Left hindlimb (tissue), 1 donor: ENCODE data around the gene ZFYVE28.

Source experiments
- DNase-seq: peaks from one replicate; pipeline ENCODE4 v3.0.0-alpha.2; 2018

Gene ZFYVE28

DNA sequence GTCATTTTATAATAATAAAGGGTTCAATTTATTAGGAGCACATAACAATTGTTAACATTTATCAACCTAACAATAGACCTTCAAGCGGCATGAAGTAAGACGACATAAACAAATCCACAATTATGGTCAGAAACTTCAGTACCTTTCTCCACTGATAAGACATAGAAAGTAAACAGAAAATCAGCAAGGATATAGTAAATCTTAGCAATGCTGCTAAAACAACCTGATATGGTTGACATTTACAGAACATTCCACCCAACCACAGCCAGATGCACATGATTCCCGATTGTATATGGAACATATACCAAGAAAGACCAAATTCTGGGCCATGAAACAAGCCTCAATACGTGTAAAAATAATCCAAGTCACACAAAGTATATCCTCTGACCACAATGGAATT, 71.3 kb downstream of the ZFYVE28 start:
- no peak for DNase-seq

DNA sequence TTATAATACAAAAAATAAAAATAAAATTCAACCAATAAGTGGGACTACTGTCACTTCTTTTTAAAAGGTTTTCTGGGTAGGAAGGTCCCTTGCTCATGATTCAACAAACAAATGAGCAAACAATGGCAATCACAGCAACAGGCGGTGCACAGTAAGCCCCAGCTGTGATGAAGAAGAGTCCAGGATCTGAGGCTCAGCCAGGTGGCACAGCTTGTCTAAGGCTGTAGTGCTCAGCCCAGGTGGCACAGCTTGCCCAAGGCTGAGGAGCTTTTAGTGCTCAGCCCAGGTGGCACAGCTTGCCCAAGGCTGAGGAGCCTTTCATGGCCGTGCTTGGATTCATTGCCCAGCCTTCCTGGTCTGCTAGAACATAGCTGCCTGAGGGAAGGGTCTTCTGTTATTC, 75.0 kb downstream of the ZFYVE28 start:
- no peak for DNase-seq

DNA sequence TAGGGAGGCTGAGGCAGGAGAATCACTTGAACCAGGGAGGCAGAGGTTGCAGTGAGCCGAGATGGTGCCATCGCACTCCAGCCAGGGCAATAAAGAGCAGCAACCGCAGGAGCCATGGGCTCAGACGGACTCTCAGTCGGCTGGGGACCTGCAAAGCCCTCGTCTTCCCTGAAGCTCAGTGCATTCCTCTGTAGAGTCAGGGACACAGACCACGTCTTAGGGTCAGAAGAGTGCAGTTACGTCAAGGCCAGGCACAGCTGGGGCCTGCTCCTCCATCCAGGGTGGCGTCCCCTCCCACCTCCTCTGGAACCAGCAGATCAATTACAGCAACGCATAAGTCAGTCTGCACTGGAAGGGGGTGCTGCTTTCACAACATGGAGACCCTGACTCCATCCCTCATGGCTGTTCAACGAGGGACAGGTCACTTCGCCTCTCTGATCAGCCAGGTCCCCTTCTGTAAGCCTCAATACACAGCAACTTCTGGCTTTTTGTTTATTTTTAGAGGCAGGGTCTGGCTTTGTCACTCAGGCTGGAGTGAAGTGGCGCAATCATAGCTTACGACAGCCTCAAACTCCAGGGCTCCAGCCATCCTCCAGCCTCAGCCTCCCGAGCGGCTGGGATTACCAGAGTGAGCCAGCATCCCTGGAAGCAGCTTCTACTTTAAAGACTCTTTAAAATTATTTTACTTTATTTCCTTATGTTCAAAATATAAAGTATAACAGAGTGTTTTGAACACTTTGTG, 76.4 kb downstream of the ZFYVE28 start:
- DNase-seq: no peak

DNA sequence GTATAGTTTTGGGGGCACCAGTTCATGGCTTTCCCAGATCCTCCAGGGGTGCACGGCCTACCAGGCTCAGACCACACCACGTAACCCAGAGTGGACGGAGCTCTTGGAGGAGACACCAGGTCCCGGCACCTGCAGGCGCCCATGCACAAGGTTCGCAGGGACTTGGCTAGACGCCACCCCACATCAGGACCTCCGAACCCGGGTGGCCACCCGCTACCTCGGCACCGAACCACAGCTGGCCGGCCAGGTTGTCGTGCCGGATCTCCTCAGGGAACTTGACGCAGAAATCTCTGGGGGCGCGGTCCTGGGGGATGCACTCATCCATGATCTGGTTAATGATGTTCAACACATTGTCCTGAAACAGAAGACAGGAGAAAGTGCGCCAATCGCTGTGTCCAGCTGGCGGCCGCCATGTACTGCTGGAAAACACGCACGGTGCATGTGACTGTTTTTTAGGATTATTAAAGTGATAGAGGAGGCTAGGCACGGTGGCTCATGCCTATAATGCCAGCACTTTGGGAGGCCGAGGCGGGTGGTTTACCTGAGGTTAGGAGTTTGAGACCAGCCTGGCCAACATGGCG, 77.1 kb downstream of the ZFYVE28 start:
- DNase-seq: no peak

DNA sequence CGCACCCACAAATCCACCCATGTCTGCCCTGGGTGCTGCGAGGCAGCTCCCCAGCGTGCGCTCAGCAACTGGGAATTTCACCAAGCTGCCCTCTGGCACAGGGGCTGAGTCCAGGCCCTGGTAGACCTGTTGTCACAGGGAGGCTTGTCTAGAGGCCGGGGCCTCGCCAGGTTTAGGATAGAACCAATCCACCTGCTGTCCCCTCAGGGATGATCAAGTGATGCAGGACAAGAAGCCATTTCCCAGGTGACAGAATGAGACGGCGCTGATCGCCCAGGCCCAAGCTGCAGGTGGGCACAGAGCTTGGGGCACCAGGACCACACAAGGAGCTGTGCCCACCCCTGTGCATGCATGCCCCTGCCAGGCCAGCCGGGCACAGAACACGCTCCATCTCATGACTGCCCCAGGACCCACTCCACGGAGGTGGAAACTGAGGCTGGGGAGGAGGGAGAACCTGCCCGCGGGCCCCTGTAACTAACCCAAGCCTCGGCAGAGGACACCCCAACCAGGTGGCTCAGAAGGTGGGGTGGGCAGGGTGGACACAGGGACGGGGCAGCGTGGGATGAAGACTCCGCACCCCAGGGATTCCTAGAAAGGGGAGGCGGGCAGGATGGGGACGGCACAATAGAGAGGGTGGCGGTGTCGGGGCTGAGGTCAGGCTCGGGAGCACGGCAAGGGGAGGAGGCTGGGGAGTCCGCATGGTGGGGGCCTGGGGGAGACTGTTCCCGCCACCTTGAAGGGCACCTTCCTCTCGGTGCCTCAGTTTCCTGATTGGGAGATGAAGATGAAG, 78.0 kb downstream of the ZFYVE28 start:
- no peak for DNase-seq

DNA sequence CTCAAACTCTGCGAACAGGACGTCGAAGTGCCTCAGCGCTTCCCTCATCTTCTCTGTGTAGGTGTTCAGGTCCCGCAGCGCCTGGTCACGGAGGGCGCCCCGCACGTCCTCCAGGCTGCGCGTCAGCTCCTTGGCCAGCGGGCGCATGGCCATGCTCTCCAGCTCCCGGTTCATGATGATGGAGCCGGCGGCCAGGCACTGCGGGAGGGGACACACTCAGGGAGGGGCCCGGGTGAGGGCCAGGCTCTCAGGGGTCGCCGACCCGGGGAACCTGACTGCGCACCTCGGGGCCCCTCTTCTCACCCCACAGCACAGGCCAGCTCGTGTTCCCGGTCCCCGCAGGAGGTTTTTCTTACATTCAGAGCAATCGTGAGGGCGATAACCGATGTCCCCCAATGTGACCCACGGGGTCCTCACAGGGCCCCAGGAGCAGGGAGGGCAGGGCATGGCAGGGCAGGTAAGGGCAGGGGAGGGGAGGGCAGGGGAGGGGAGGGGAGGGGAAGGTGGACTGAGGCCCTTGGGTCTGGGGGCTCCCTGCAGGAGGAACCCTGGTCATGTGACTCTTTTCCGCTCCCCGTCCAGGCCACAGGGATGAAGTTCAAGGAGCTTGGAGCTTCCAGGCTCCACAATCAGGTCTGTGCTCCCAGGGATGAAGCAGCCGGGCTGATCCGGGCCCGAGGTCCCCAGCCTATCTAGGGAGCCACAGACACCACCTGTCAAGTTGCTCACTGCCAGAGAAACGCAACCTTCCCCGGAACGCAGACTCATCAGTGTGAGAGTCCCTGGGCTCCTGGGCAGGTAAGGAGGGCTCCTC, 78.8 kb downstream of the ZFYVE28 start:
- no peak for DNase-seq

DNA sequence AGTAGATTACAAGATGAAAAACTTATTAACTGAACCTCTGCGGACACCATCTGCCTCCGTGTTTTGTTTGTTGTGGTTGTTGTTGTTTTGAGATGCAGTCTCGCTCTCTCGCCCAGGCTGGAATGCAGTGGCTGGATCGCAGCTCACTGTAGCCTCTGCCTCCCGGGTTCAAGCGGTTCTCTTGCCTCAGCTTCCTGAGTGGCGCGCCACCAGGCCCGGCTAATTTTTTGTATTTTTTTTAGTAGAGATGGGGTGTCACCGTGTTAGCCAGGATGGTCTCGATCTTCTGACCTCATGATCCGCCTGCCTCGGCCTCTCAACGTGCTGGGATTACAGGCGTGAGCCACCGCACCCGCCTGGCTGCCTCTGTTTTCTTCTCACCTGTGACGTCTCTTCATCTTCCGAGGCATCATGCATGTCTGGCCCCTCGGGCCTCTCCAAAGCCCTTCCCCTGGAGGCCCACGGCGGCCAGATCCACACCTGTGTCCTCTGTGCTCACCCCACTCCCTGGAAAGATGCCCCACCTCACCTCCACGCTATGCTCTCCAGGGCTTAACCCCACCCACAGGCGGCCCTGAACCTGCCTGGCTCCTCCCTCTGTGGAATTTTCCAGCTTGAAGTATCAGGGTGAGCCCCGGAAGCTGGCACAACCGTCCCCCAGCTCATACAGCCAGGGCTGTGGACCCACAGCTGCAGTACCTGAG, 79.5 kb downstream of the ZFYVE28 start:
- DNase-seq: no peak

DNA sequence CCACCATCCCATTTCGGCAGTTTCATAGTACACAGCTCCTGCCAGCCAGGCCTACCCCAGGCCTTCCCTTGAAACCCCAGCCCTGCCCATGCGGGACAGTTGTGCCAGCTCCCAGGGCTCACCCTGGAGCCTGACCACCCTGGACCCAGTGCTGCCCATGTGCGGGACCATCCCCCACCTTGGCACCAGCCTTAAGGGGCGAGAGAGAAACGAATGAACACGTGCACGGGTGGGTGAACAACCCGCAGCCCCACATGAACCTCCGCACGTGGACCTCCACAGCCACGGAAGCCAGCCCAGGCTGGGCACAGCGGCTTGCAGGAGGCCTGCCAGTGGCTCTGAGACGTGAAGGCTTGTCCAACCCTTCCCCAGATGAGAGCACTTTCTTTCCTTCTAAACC, 80.5 kb downstream of the ZFYVE28 start:
- no peak for DNase-seq

DNA sequence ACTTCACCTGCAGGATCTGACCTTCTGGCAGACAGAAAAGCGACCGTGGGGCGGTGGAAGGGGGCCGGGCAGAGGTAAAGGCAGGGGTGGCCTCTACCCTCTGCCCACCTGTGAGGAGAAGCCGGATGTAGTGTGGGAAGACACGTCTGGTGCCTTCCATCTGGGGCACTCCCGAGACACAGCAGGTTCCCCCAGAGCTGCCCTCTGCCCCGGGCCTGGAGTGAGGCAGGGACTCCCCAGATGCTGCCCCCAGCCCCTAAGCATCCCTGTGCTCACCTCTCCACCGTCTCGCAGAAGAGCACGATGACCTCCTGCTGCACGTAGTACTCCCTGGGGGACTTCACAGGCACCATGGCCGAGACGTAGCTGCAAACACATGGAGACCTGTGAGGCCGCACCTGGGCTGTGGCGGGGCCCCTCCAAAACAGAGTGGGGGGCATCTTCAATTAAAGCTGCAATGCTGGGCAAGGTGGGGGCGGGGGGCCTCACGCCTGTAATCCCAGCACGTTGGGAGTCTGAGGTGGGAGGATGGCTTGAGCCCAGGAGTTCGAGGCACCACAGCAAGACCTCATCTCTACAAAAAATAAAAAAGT, 81.2 kb downstream of the ZFYVE28 start:
- DNase-seq: no peak

DNA sequence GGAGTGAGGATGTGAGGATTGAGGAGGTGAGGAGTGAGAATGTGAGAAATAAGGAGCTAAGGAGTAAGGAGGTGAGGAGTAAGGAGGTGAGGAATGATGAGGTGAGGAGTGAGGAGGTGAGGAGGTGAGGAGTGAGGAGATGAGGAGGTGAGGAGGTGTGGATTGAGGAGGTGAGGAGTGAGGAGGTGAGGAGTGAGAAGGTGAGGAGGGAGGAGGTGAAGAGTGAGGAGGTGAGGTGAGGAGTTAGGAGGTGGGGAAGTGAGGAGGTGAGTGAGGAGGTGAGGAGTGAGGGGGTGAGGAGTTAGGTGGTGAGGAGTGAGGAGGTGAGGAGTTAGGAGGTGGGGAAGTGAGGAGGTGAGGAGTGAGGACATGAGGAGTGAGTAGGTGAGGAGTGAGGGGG, 81.8 kb downstream of the ZFYVE28 start:
- no peak for DNase-seq

DNA sequence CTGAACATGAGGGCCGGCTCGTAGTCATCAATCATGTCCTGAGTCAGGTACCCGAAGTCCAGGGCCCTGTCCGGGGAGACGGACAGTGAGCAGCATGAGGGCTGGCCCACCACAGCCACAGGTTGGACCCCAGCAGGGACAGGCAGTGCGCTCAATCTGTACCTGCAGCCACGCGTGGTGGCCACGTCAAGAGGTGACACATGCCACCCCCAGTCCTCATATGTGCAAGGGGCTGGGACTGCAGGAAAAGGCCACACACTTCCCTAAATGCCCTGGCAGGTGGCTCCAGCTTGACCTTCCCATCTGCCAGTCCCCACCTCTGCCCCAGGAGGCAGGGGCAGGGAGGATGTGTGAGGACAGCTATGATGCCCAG, 82.7 kb downstream of the ZFYVE28 start:
- DNase-seq: no peak

DNA sequence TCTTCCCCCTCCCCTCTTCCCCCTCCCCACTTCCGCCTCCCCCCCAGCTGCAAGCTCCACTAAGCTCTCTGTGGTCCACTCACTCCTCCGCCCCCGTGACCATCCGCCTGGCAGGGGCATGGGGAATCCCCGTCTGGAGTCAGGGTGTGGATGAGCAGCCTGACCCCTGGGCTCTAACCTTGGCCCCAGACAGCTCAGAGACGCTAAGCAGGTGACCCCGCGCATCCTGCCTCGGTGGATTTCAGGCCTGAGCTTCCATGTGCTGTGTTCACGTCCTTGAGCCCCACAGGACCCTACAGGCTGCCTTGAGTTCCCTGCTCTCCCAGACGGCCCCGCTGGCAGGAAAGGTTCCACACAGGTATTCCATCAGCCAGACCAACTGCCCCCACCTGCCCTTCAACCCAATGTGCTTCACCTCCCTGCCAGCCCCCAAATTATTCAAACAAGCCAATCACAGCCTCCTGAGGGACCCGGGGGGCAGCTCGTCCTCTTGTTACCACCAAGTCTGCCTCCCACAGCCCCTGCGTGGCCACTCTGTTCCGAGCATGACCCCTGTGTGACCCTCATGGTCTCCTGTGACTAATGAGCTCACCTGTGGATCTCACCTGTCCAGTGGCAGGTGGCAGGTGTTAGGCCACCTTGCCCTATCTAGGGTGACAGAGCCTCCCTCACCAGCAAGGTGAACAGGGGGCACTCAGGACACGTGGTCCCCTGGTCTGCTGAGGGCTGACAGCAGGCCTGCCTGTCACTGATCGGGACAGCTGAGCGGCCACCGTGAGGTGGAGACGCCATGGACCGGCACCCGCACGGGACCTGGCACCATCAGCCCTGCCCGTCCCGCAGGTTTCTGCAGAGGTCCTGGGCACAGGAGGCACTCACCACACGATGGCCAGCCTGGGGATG, 83.4 kb downstream of the ZFYVE28 start:
- no peak for DNase-seq

DNA sequence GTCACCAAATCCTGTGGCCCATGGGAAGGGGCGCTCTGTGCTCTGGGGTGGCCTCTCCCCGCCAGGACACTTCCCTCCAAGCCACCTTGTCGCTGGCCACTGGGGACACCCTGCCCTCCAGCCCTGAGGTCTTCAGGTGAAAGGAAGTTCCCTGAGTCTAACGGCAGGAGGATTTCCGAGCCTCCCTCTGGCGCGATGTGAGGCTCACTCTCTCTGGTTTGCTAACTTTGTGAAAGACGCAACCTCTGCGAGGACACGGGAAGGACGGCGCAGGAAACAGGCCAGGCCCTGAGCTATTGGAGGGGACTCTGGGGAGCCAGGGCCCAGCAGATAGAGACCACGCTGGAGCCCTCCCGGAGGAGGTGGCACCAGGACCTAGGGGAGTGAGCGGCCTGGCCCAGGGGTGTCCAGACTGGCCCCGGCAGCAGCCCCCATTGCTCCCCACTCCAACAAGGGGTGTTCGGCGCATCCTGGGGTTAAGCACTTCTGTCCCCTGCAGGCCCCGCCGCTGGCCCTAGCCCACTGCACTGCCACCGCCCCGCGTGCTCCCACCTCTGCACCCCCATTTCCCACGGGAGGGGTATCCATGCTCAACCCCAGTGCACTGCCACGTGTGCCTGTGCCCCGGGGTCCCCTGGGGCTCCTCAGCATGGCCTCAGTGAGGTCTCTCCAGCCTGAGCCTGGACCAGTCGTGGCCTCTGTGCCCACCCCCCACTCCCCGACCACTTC, 84.4 kb downstream of the ZFYVE28 start:
- no peak for DNase-seq

DNA sequence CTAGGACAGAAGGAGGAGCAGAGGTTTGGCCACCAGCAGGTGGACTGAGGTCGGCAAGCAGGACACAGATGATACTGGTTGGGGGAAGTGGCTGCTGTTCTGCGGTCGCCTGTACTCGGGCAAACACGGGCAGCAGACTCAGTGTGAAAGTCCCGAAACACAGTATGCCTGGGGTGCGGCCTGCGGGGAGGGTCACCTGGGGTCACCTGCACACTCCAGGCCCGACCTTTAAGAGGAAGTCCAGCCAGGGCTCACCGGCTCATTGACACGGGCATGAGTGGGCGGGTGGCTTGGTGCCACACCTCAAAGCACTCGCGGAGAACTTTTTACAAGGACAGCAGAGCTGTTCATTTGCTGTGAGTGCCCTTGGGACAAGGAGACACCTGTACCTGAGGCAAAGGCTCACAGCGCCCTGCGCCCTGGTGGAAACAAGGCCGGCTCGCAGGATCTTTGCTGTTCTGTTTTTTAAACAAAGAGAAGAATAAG, 85.0 kb downstream of the ZFYVE28 start:
- DNase-seq: no peak

DNA sequence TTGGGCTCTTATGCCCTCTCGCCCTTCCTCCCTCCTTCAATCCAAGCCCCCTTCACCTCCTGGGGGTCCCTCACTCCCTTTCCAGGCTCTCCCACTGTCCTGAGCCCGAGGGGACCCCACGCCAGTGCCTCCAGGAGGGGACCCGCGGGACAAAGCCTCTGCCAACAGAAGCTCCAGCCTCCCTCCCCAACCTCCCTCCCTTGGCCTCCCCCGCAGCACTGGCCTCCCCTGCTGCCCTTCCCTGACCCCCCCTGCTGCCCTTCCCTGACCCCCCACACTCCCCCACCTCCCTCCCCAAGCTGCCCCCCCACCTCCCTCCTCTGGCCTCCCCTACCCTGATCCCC, 85.5 kb downstream of the ZFYVE28 start:
- no peak for DNase-seq

DNA sequence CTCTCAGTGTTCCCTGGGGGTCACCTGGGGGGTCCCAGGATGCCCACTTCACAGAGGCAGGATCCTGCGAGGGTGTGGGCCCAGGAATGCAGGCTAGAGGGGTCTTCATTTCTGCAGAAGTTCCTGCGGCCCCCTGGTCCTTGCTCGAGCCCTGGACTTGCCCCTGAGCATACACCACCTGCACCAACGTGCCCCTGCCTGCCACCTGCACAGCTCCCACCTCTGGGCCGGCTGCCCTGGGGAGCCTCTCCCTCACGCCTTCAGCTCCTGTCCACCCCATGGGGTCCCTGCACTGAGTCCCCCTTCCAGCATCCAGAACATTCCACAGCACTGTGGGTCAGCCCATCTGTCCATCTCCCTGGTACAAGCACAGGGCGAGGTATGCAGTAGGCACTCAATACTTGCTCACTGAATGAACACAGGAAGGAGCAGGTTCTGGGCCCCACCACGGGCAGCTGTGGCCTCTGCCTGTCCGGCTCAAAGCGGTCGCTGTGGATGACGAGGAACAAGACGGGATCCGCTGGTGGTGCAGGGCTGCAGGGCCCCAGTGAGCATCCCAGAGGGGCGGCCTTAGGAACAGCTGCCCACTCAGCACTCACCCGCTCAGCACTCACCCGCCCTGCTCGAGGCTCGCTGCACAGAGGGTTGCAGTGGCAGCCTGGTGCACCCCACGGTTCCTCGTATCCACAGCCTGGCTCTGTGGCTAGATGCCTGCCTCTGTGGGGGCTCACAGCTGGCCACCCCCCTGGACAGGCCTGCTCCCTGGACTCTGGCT, 86.1 kb downstream of the ZFYVE28 start:
- no peak for DNase-seq

DNA sequence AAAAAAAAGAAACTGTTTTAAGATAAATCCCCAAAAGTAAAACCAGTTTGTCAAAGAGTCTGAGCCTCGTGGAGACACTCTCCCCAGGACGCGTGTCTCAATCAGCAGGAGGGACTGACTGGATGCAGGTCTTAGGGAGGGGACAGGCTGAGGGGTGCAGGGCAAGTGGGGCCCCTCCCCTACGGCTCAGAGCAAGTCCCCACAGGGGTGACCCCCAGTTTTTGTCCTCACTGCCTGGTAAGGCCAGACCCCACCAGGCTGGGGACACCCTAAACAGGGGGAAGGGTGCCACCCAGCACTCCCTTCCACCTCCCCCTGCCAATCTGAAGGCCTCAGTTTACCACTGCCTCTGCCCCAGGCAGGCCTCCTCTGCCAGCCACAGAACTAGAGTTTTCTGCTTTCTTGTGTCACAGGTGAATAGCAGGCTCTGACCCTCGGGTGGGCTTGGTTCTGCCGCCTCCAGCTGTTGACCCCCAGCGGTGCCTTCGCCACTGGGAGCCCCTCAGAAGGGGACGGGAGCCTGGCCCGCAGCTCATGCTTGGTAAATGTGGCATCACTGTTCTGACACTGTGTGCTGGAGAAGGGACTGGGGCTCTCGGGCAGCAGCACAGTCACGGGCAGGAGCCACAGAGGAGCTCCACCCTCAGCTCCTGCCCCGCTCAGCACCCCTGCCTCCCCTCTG, 86.8 kb downstream of the ZFYVE28 start:
- DNase-seq: no peak

DNA sequence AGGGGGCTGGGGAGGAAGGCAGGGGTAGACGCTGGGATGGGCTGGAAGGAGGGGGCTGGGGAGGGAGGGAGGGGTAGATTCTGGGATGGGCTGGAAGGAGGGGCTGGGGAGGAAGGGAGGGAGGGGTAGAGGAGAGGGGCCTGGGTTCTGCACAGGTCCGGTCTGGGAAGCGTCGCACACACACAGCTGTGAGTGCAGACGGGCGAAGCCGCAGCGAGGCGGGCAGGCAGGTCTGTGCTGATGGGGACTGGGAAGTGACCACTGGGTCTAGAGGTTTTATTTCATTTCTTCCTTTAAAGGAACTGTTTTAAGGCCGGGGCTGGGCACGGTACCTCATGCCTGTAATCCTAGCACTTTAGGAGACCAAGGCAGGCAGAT, 87.4 kb downstream of the ZFYVE28 start:
- DNase-seq: no peak
